Coronary artery (tissue), 2 donors: Measurements from ENCODE around the gene QRICH1.

Experiments used
- DNase-seq: peaks from one replicate; pipeline ENCODE4 v3.0.0-alpha.2; 2017; ENCODE audit warnings: low spot score
- H3K27ac ChIP-seq, 2 donors: fragments of 200-600 bp; sonication (generic); one replicate each; pipeline ENCODE4 v1.5.1; 2016 to 2019
- H3K4me3 ChIP-seq: fragments of 200-600 bp; sonication (generic); 2 replicates; pipeline ENCODE4 v1.5.1; 2016; ENCODE audit warnings: mild to moderate bottlenecking, moderate library complexity
- CTCF ChIP-seq: fragments of 200-600 bp; sonication (generic); IDR thresholded peaks from one replicate; pipeline ENCODE4 v1.5.1; 2019; ENCODE audit warnings: antibody characterized with exemption

QRICH1 gene

GRCh38 chr3:49122451-49122850 lies 28.6 kb upstream of the QRICH1 start:
- Histone ChIP-seq H3K4me3 (no peak overlapping the region), H3K27ac (no peak overlapping the region)
- DNase-seq: no peak
- no peak for TF ChIP-seq CTCF

- no peak for DNase-seq
- no peak overlapping the region for H3K27ac ChIP-seq
- TF ChIP-seq CTCF: no peak
Measured at GRCh38 chr3:49122022-49122421, 28.2 kb upstream of the QRICH1 start.

GRCh38 chr3:49121132-49121736 lies 27.4 kb upstream of the QRICH1 start:
- Histone ChIP-seq H3K27ac (peak overlapping the region; percentile 91 to 97), H3K4me3 (peak overlapping the region; percentile 94)
- DNase-seq: no peak
- no peak for TF ChIP-seq CTCF

More at GRCh38 chr3:49122022-49122421, 28.2 kb upstream of the QRICH1 start:
- H3K4me3 ChIP-seq: no peak overlapping the region

- DNase-seq: peak; percentile 97
- TF ChIP-seq CTCF: no peak
- Histone ChIP-seq H3K4me3 (peak within 1 kb of the TSS; percentile 94), H3K27ac (peak within 1 kb of the TSS; percentile 91 to 97)
Measured at GRCh38 chr3:49120438-49121131, 26.7 kb upstream of the QRICH1 start, which contains the start of gene USP19. Gene USP19, minus strand, starts transcription at chr3:49120823. Its CDS starts 1,678 bp downstream, at chr3:49119145.

- Histone ChIP-seq H3K27ac (peak overlapping the region; percentile 91 to 97), H3K4me3 (peak overlapping the region; percentile 94)
- DNase-seq: no peak
- no peak for TF ChIP-seq CTCF
Measured at GRCh38 chr3:49120096-49120437, 26.2 kb upstream of the QRICH1 start.

- no peak for TF ChIP-seq CTCF
- no peak for DNase-seq
- Histone ChIP-seq H3K4me3 (peak overlapping the region; percentile 94), H3K27ac (peak overlapping the region; percentile 15 to 97)
Measured at GRCh38 chr3:49119439-49119838, 25.6 kb upstream of the QRICH1 start.

GRCh38 chr3:49119036-49119435 lies 25.2 kb upstream of the QRICH1 start:
- no peak for DNase-seq
- Histone ChIP-seq H3K27ac (peak overlapping the region; percentile 15 to 97), H3K4me3 (peak overlapping the region; percentile 94)
- TF ChIP-seq CTCF: no peak
